LHCN-M2 (cell line): ENCODE data around the gene PSMD5. TPM values are rescaled to one million over a fixed set of nuclear protein-coding genes. Genes with fewer than 3 reads are reported as not detected.
"Not testable (repeated sequence)": the region's sequence is repeated elsewhere in the genome, so short reads cannot be mapped to it uniquely, and the experiment has no call there.

Experiments used
- DNase-seq: peaks from one replicate; pipeline ENCODE4 v3.0.0-alpha.2; 2012; ENCODE audit warnings: low read depth
- total RNA-seq: library from RNA; depleted of rRNA; stranded (reverse); fragments of >200 nt; gene quantifications from 2 replicates; pipeline ENCODE4 v1.2.3, GENCODE V29; 2014

PSMD5 gene
- total RNA-seq, 1 experiment from 2014 or later: 29.0 TPM

DNA sequence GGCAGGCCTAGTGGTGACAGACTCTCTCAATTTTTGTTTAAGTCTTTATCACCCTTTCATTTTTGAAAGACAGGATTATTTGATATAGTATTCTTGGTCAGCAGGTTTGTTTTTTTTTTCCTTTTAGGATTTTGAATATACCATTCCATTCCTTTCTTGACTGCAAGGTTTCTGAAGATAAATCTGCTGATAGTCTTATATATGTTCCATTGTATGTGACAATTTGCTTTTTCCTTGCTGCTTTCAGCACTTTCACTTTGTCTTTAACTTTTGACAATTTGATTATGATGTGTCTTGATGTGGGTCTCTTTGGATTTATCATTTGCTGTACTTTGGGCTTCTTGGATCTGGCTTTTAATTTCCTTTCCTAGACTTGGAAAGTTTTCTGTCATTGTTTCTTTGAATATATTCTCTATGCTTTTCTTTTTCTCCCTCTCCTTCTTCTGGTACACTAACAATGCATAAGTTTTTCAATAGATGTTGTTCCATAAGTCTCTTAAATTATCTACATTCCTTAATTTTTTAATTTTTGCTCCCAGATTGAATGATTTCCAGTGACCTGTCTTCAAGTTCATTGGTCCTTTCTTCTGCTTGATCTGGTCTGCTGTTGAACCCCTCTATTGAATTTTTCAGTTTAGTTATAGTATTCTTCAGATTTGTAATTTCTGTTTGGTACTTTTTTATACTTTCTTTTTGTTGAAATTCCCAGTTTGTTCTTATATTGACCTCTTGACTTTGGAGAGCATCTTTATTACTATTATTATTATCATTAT lies 34.9 kb downstream of the PSMD5 start:
- DNase-seq: no peak

DNA sequence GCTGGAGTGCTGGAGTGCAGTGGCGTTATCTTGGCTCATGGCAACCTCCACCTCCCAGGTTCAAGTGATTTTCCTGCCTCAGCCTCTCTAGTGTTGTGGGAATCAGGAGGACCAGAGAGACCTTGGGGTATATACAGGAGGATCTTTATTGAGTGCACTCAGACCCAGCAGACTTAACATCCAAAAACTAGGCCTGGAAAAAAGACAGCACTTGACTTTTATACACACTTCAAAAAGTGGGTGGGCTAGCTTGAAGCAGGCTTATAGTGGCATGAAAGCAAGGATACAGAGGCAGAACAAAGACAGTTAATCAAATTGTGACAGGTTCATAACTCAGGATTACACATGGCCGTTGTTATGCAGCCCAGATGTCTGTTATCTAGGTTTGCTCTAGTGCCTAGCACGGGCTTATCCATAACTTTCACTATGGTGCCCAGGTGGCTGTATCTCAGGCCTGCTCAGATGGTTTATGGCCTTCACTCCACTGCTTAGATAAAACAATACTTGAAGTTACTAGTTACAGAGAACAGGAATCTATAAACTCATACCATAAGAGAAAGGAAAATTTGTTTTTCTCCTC lies 37.8 kb downstream of the PSMD5 start:
- not testable (repeated sequence) for DNase-seq

DNA sequence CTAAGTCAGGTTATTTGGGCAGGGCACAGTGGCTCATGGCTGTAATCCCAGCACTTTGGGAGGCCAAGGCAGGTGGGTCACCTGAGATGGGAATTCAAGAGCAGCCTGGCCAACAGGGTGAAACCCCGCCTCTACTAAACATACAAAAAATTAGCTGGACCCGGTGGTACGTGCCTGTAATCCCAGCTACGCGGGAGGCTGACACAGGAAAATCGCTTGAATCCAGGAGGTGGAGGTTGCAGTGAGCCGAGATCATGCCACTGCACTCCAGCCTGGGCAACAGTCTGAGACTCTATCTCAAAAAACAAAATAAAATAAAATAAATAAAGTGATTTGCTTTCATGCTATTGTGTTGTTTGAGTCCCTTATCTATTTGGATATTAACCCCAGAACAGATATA lies 41.3 kb downstream of the PSMD5 start:
- no peak for DNase-seq

DNA sequence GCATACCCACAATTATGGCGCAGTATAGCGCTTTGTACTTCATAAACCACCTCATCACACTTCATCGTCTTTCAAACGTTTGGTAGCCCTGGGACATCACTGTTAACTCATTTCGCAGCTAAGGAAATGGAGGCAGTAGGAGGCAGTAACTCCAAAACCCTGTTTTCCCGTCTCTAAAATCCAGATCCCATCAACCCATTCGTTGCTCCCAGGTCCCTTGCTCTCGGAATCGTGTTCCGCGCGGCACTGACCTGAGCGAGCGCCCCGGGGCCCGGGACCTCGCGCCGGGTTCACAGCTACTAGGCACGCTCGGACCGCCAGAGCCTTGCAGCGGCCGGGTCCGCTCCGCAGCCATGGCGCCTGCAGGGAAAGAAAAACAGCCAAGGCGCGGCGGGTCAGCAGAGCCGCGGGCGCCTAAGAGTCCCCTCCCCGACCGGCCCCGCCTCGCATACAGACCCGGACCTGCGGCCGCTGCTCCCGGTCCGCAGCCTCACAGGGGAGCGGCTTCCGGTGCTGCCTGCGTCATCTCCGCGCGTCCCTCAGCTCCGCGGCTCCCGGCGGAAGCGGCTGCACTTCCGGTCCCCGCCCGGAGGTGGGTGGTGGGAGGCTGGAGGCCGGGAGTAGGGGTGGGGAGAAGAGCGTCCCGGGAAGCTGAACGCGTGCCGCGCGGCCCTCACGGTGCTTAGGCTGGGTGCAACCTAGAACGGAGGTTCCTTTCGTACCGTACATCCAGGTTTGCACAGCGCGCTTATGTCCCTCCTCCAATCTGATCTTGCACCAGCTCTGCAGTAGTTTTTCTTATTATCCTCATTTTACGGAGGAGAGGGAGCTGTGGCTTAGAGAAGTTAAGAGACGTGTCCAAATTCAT lies 49.6 kb downstream of the PSMD5 start, which contains the start of gene FBXW2:
Gene FBXW2, minus strand, starts transcription at position 519 of the 868 bp plus-strand sequence. CDS start 5,158 bp downstream, outside the sequence.
- peak; percentile 85 for DNase-seq

DNA sequence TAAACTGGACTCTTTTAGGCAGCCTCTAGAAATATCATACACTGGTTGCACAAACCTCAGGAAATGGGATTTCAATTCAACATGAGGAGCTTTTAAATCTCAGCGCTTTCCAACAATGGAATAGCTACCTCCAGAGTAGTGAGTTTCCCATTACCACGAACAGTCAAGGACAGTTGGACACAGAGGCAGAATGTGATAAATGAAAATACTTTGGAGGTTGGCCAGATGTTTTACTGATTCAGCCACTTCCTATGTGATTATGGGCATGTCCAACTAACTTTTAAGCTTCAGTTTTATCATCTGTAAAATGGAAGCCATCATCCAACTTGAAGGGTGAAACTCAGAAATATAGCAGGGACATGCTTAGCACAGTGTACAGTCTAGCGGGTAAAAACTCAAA lies 51.6 kb downstream of the PSMD5 start:
- no peak for DNase-seq

DNA sequence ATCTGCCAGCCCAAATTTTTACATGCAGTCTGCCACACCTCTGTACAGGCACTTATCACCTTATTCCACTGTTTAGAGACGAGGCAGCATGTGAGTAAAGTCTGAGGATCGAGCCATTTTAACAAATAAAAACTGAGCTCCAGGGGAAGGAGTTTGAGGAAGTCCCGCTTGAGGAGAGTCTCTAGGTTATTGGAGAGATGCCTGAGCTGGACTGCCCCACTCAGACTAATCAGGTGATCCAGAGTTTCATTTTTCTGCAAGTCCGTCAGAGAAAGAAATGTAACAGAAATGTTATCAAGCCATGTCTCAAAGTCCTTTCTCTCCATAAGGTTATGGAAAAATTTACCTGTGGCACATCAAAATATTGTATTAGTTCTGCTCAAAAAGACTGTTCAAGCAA lies 54.8 kb downstream of the PSMD5 start:
- DNase-seq: no peak

DNA sequence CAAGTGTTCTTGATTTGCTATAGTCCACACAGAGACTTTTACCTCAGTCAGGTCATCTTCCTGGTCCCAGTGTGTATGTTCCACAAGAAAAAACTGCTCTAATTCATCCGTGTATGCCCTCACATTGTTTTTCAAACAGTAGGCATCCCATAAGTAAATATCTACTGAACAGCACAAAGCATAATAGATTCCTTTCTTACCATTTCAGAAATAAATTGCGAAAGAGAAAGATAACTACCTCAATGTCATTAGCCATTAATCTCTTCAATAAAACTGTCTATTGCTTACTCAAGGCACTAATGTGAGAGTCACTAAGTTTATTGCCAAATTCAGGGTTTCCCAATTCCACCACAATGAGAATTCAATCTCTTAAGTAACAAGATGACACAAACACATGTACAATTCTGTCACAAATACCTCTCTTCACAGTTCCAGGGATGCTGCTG lies 59.1 kb downstream of the PSMD5 start:
- DNase-seq: peak; percentile 45

DNA sequence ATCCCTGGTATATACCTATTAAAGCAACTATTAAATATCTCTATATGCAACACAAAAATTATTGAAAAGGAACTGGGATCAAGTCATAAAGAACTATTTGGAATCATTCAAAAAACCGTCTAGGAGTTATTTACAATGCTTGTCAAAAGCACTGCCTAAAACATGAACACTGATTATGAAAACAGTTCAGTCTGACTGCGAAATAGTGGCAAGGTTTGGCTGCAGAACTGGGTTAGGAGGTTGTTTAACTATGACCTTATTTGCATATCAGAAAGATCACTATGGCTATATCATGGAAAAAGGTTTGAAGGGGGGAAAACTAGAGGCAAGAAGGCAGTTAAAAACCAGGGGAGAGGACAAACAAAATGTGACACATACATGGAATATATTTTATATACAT lies 61.5 kb downstream of the PSMD5 start:
- no peak for DNase-seq

DNA sequence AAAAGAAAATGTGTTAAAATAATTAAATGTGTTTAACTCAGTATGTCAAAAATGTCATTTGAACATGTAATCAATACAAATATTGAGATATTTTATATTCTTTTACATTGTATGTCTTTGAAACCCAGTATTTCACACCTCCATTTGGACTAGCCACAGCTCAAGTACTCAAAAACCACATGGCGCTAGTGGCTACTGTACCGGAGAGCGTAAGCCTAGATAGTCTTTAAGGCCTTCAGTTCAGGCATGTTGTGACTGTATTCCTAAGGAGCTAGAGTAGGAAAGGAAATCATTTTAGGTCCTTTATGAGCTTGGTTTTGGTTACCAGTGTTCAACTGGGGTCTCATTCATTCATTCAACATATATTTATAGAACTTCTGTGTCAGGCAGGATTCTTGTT lies 62.4 kb downstream of the PSMD5 start:
- no peak for DNase-seq

DNA sequence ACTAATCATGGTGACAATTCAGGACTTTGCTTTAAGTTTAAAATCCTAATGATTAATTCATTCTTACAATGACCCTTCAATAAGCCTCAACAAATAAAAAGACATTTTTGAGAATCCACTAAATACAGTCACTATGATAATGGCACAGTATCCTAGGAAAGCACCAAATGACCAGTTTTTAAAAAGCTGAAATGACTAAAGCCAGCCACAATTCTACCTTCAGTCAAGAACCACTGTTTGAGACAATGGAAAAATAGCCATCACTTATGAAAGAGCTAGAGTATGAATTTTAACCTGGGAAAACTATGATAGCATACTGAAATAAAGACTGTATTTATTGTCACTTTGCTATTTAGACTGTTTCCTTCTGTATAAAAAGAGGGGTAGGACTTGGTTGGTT lies 63.5 kb downstream of the PSMD5 start:
- DNase-seq: no peak

DNA sequence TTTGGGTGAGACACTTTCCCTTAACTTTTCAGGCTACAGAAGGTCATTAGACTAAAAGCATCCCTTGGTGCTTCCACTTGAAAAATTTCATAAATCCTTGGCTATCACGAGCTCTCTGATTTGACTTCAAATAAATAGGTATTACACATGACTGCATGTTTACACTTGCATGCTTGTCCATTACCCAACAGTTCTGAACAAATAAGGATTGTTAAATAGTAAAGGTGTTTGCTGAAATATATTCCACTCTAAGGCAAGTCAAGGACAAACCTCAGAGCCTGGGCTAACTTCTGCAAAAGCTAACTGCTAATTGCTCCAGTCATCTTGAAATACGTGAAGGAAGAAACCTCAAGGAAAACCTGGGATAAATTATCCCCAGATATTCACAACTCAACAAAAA lies 64.0 kb downstream of the PSMD5 start:
- no peak for DNase-seq

DNA sequence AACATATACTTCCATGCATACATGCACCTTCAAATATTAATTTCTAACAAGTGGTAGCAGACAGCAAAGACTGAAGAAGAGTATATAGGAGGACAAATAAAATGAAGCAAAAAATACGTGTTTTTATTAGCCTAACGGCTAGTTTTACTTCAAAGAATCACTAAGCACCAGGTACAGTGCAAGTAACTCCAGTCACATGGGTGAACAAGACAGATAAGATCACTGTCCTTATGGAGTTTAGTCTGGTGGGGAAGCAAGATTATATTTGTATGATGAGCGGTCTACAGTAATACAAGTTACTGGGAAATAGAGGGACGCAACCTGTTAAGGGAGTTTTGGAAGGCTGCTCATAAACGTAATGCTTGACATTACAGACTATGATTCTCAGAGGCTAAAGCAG lies 65.5 kb downstream of the PSMD5 start:
- DNase-seq: no peak

DNA sequence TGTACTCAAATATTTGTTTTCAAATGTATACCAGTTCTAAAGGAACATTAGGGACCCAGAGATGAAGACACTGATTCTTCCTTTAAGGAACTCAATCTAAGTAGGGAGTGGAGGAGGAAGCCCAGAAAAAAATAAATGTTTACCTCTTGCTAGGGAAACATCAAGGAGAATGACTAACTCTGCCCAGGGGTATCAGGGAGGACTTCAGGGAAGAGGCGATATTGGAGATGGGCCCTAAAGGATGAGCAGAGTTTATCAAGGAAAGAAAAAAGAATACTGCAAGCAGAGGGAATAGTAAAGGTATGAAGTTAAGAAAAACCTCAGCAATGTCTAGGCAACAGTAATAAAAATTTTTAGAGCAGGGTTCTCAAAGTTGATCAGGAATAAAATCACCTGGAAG lies 65.9 kb downstream of the PSMD5 start:
- no peak for DNase-seq

DNA sequence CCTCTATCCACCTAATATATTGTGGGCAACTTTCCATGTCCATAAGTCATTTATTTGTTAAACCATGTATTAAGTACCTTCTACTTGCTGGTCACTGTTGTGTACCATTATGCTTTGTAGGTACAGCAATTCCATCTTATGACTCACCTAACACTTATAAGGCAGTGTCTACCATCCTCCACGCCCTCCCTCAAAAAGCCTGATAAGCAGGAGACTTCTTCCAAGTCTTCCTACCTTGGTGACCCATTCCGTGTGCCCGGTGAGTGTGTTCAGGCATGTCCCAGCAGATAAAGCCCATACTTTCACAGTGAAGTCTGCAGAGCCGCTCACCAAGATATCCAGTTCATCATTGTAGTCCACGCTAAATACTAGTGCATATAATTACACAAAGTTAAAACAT lies 66.9 kb downstream of the PSMD5 start:
- no peak for DNase-seq

DNA sequence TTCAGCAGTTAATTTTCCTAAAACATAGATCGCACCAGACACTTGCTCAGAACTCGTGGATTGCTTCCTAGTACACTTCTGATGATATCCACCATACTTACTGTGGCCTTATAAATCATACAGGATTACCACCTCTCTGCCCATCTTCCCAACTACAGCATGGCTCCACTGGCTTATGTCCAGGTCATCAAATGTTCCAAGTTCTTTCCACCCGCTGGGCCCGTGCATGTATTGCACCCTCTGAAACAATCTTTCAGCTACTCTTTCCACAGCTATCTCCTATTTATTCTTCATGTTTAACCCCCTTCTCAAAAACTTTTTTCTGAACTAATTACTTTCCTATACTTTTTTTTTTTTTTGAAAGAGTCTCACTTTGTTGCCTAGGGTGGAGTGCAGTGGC lies 68.0 kb downstream of the PSMD5 start:
- no peak for DNase-seq

DNA sequence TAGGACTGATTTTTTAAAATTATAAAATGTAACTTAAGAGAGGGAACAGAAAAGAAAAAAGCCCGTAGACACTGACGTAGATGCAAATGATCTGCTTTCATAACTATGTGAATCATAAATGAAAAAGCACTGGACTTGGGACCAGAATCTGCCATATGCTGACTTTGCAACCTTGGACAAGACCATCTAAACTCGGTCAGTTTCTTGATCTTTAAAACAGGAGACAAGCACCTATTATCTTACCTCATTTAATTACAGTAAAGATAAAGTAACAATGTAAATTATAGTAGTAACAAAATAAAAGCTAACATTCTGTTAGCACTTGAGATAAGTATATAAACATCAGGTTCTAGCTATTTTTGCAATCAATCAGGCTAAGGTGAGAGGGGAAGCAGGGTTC lies 69.5 kb downstream of the PSMD5 start:
- DNase-seq: no peak

DNA sequence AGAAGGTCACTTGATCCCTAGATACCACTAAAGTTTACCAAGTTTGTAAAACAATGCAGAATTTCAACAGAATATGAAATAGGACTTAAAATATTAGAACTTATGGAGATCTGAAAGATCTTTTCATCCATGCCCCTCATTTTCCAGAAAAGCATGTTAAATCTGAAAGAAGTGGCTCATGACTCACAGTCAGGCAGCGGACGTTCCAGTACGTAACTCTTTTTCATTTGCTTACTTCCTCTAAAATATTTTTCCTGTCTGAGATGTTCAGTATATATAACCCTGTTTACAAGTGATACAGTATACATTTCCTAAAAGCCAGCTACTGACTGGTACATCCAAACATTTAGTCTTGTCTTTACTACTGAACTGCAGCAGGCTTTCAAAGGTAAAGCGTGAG lies 71.8 kb downstream of the PSMD5 start:
- DNase-seq: no peak

DNA sequence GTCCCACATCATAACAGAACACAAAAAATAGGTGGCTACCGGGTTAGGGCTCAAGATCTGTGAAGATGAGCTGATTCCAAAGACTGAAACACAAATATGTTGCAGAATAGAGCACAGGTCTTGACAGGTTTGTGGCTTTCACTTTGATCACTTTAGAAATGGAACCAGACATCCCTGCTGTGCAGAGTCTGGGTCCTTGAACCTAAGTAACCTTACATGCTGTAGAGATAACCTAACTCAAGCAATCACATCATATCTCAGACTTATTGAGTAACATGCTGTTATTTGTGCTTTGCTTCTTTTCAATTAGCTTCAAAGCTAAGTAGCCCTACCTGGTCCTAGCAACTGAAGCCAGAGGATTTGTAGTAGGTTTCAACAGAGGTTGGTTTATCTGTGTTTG lies 73.8 kb downstream of the PSMD5 start:
- DNase-seq: no peak

DNA sequence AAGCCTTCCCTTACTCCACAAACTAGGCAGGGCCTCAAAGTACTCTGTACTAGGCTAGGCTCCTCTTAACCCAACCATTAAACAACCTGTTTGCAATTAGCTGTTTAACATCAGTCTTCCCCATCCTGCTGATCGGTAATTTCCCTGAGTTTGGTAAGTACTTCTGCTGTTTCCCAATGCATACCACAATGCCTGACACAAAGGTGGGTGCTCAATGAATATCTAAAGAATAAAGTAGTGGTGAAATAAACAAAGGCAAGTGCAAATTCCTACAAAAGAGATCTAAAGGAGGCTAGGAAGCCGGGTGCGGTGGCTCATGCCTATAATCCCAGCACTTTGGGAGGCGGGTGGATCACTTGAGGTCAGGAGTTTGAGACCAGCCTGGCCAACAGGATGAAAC lies 74.5 kb downstream of the PSMD5 start:
- DNase-seq: no peak

DNA sequence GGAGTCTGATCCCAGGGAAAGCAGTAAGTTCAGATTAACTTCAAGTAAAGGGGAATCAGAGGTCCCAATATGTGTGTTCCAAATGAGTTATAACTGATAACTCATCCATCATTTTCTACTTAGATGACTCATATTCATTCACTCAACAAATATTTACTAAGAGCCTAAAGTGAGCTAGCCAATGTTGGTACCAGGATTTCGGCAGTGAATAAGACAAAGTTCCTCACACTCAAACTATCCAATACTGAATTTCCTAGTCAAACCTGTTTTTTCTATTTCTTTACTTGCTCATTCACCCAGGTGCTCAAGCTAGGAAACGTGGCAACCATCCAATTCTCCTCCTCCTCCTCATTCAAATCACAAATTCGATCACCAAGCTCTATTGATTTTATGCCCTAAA lies 75.3 kb downstream of the PSMD5 start:
- no peak for DNase-seq
